DND-41 (cell line): ENCODE data around the gene CLDN7.

Source experiments
- ATAC-seq: fragments of 200-7000 bp; cut with Tn5 transposase; 3 replicates; pipeline ENCODE4 v1.9.1; 2021; ENCODE audit warnings: low read depth; ENCODE audit not compliant: insufficient read depth
- DNase-seq: peaks from one replicate; pipeline ENCODE4 v3.0.0-alpha.2; 2020
- H2AFZ ChIP-seq: 2 replicates; pipeline ENCODE4 v1.6.0; 2012; ENCODE audit warnings: low read depth, low read length
- H3K27ac ChIP-seq: 2 replicates; pipeline ENCODE4 v1.5.1; 2012; ENCODE audit warnings: low read length, inconsistent platforms
- H3K27me3 ChIP-seq: fragments of 200-600 bp; sonication (generic); 2 replicates; pipeline ENCODE4 v1.6.0; 2012; ENCODE audit warnings: low read length, mild to moderate bottlenecking, inconsistent platforms; ENCODE audit not compliant: insufficient read depth, poor library complexity
- H3K36me3 ChIP-seq: 2 replicates; pipeline ENCODE4 v1.5.1; 2012; ENCODE audit warnings: low read length, inconsistent platforms; ENCODE audit not compliant: insufficient read depth
- H3K4me1 ChIP-seq: 2 replicates; pipeline ENCODE4 v1.5.1; 2012; ENCODE audit warnings: mild to moderate bottlenecking, low read length; ENCODE audit not compliant: insufficient read depth
- H3K4me2 ChIP-seq: 2 replicates; pipeline ENCODE4 v1.6.0; 2012; ENCODE audit warnings: mild to moderate bottlenecking, moderate library complexity, low read length, inconsistent platforms; ENCODE audit not compliant: insufficient read depth
- H3K4me3 ChIP-seq, 2 experiments: fragments of 200-600 bp in 1 of 2; shearing (Covaris generic) in 1 of 2; 2 replicates each; pipeline ENCODE4 v1.5.1; 2012 to 2016; ENCODE audit warnings: inconsistent platforms in 2 of 2, low read length in 2 of 2, mild to moderate bottlenecking in 2 of 2, low read depth in 1 of 2, moderate library complexity in 1 of 2
- H3K79me2 ChIP-seq: 2 replicates; pipeline ENCODE4 v1.6.0; 2012; ENCODE audit warnings: low read length, inconsistent platforms; ENCODE audit not compliant: insufficient read depth
- H3K9ac ChIP-seq: 2 replicates; pipeline ENCODE4 v1.6.0; 2012; ENCODE audit warnings: low read depth, mild to moderate bottlenecking, inconsistent platforms, low read length, moderate library complexity
- H3K9me3 ChIP-seq: 2 replicates; pipeline ENCODE4 v1.5.1; 2012; ENCODE audit warnings: low read length, moderate library complexity, mild to moderate bottlenecking, inconsistent platforms; ENCODE audit not compliant: insufficient read depth, severe bottlenecking
- H4K20me1 ChIP-seq: 2 replicates; pipeline ENCODE4 v1.6.0; 2012; ENCODE audit warnings: low read length; ENCODE audit not compliant: insufficient read depth
- EZH2 ChIP-seq: IDR thresholded peaks from 3 replicates; pipeline ENCODE4 v1.6.1; 2012; ENCODE audit warnings: borderline replicate concordance, low read depth, mild to moderate bottlenecking, moderate library complexity, low read length, inconsistent platforms; ENCODE audit not compliant: severe bottlenecking
- TF ChIP-seq, protein P1 (sequence below): IDR thresholded peaks from 2 replicates; pipeline ENCODE4 v1.5.1; 2012; ENCODE audit warnings: borderline replicate concordance, low read length, moderate library complexity, mild to moderate bottlenecking; ENCODE audit not compliant: poor library complexity, severe bottlenecking; ENCODE audit errors: extremely low read depth

The CLDN7 gene

DNA sequence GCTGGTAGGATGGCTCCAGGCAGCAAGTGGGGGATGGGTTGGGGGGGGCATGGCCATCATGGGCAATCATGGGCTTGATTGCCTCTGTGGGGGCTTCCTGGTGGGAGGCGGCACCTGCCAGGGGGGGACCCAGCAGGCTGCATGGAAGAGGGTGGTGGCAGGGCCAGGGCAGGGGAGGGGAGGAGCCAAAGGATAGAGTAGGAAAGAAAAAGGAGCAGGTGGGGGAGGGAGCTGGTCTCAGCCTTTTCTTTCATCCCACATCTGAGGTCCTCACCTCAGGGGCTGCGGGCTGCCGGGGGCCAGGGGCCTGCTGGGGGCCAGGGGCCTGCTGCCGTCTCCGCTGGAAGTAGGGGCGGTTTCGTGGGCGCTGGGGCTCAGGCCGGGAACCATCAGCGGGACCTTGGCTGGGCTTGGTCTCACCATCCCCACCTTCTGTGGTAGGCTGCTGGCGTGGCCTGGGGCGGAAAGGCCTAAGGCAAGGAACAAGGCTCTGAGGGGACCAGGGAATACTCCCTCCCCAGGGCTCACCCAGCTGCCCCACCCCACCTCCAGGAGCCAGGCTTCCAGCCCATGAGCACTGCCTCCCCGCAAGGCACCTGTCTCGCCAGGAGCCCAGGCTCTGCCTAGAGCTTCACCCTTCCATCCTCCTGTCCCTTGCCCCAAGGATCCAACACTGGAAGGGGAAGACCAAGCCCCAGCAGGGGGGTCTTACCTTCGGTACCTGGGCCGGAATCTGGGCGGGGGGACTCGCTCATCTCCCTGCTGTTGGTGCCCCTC is 27.2 kb upstream of the CLDN7 start:
- H3K36me3 ChIP-seq, result no peaks in the 10 kb centered on the region
- H3K4me1 ChIP-seq, result no peaks in the 10 kb centered on the region
- H3K9ac ChIP-seq, result no peak overlapping the region
- H4K20me1 ChIP-seq, result 0 out of 2 replicates have a peak, but pooled peaks cover 4% of the 10 kb centered on the region
- DNase-seq (no peak), ATAC-seq (no peak)
- no peaks in the 10 kb centered on the region for H3K79me2 ChIP-seq
- no peak overlapping the region for H3K4me3 ChIP-seq
- H3K27ac ChIP-seq, result no peak overlapping the region
- no peaks in the 10 kb centered on the region for H3K9me3 ChIP-seq
- no peak for TF ChIP-seq EZH2
- TF ChIP-seq, protein P1, sequence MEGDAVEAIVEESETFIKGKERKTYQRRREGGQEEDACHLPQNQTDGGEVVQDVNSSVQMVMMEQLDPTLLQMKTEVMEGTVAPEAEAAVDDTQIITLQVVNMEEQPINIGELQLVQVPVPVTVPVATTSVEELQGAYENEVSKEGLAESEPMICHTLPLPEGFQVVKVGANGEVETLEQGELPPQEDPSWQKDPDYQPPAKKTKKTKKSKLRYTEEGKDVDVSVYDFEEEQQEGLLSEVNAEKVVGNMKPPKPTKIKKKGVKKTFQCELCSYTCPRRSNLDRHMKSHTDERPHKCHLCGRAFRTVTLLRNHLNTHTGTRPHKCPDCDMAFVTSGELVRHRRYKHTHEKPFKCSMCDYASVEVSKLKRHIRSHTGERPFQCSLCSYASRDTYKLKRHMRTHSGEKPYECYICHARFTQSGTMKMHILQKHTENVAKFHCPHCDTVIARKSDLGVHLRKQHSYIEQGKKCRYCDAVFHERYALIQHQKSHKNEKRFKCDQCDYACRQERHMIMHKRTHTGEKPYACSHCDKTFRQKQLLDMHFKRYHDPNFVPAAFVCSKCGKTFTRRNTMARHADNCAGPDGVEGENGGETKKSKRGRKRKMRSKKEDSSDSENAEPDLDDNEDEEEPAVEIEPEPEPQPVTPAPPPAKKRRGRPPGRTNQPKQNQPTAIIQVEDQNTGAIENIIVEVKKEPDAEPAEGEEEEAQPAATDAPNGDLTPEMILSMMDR, result no peak
- no peak overlapping the region for H3K4me2 ChIP-seq
- H2AFZ ChIP-seq, result no peak overlapping the region
- H3K27me3 ChIP-seq, result peaks cover 30% of the 10 kb centered on the region

DNA sequence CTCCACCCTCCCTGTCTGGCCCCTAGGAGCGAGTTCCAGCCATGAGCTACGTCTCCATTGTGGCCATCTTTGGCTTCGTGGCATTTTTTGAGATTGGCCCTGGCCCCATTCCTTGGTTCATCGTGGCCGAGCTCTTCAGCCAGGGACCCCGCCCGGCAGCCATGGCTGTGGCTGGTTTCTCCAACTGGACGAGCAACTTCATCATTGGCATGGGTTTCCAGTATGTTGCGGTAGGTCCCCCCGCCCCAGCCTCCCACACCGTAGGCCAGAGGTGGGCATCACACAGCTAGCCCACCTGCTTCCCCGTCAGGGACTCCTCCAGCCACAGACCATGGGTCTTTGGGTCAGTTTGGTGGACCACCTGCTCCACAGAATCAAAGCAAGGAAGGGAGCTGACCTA is 23.4 kb upstream of the CLDN7 start:
- TF ChIP-seq, protein P1, result no peak
- no peak for TF ChIP-seq EZH2
- H3K9ac ChIP-seq, result no peak overlapping the region
- ATAC-seq, result no peak
- no peaks in the 10 kb centered on the region for H3K79me2 ChIP-seq
- no peak overlapping the region for H3K4me2 ChIP-seq
- H3K27ac ChIP-seq, result no peak overlapping the region
- H2AFZ ChIP-seq, result no peak overlapping the region
- no peak for DNase-seq
- H3K4me3 ChIP-seq, result no peak overlapping the region
- H3K4me1 ChIP-seq, result peaks cover 18% of the 10 kb centered on the region
- H4K20me1 ChIP-seq, result no peaks in the 10 kb centered on the region
- no peaks in the 10 kb centered on the region for H3K9me3 ChIP-seq
- H3K36me3 ChIP-seq, result no peaks in the 10 kb centered on the region
- peaks cover 14% of the 10 kb centered on the region for H3K27me3 ChIP-seq

DNA sequence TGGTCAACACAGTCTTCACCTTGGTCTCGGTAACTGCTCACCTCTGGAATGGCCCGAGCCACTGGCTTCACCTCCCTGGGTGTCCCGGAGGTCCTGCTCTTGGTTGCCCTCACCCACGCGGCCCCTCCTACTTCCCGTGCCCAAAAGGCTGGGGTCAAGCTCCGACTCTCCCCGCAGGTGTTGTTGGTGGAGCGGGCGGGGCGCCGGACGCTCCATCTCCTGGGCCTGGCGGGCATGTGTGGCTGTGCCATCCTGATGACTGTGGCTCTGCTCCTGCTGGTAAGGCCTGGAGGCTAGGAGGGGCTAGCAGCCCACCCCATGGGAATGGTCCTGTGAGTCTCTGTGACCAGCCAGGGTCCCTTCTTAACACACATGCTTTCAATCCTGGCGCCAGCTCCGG is 22.6 kb upstream of the CLDN7 start:
- no peaks in the 10 kb centered on the region for H3K36me3 ChIP-seq
- no peak overlapping the region for H3K27ac ChIP-seq
- no peak overlapping the region for H2AFZ ChIP-seq
- H3K4me1 ChIP-seq, result peaks cover 26% of the 10 kb centered on the region
- ATAC-seq (no peak), DNase-seq (no peak)
- no peaks in the 10 kb centered on the region for H3K9me3 ChIP-seq
- no peak overlapping the region for H3K4me2 ChIP-seq
- H3K79me2 ChIP-seq, result no peaks in the 10 kb centered on the region
- no peak overlapping the region for H3K9ac ChIP-seq
- no peak for TF ChIP-seq EZH2
- TF ChIP-seq, protein P1, result no peak
- no peaks in the 10 kb centered on the region for H4K20me1 ChIP-seq
- peaks cover 15% of the 10 kb centered on the region for H3K27me3 ChIP-seq
- no peak overlapping the region for H3K4me3 ChIP-seq
